ENCODE results near the gene TMTC4. TPM values are rescaled to one million over a fixed set of nuclear protein-coding genes. Genes with fewer than 3 reads are reported as not detected.

TMTC4 gene
- total RNA-seq, 1 donor from 2014 or later: 59.4 TPM

- Histone ChIP-seq H3K36me3 (no peaks in the 10 kb centered on the region), H3K79me2 (ENCODE audit: low read depth) (no peaks in the 10 kb centered on the region), H3K9me3 (ENCODE audit: low read depth) (no peaks in the 10 kb centered on the region), H3K27me3 (no peaks in the 10 kb centered on the region), H3K27ac (no peak overlapping the region), H3K4me3 (no peak overlapping the region), H2AFZ (replicated peaks) (no peak overlapping the region), H3K4me1 (no peaks in the 10 kb centered on the region), H3K9ac (no peak overlapping the region), H4K20me1 (ENCODE audit: low read depth) (no peaks in the 10 kb centered on the region), H3K4me2 (no peak overlapping the region), H3F3A (ENCODE audit: low read depth) (no peaks in the 10 kb centered on the region)
- no peak overlapping the region for H3K4me3 Mint-ChIP-seq
- peaks cover 4% of the 10 kb centered on the region for H3K27me3 Mint-ChIP-seq (ENCODE audit: insufficient read depth, low read depth)
- no peak for DNase-seq (ENCODE audit: low spot score)
- peaks cover 3% of the 10 kb centered on the region for H3K4me1 Mint-ChIP-seq
- peaks cover 46% of the 10 kb centered on the region for H3K36me3 Mint-ChIP-seq
- no peaks in the 10 kb centered on the region for H3K9me3 Mint-ChIP-seq
- H3K27ac Mint-ChIP-seq: no peak overlapping the region
- TF ChIP-seq EZH2 (IDR thresholded peaks at IDR 0.05) (no peak), EZH2phosphoT487 (IDR thresholded peaks at IDR 0.05) (no peak)
- TF ChIP-seq, protein P1, sequence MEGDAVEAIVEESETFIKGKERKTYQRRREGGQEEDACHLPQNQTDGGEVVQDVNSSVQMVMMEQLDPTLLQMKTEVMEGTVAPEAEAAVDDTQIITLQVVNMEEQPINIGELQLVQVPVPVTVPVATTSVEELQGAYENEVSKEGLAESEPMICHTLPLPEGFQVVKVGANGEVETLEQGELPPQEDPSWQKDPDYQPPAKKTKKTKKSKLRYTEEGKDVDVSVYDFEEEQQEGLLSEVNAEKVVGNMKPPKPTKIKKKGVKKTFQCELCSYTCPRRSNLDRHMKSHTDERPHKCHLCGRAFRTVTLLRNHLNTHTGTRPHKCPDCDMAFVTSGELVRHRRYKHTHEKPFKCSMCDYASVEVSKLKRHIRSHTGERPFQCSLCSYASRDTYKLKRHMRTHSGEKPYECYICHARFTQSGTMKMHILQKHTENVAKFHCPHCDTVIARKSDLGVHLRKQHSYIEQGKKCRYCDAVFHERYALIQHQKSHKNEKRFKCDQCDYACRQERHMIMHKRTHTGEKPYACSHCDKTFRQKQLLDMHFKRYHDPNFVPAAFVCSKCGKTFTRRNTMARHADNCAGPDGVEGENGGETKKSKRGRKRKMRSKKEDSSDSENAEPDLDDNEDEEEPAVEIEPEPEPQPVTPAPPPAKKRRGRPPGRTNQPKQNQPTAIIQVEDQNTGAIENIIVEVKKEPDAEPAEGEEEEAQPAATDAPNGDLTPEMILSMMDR (IDR thresholded peaks at IDR 0.05): no peak
These were observed 12.0 kb downstream of the TMTC4 start for GRCh38 chr13:100662468-100663211.

DNA sequence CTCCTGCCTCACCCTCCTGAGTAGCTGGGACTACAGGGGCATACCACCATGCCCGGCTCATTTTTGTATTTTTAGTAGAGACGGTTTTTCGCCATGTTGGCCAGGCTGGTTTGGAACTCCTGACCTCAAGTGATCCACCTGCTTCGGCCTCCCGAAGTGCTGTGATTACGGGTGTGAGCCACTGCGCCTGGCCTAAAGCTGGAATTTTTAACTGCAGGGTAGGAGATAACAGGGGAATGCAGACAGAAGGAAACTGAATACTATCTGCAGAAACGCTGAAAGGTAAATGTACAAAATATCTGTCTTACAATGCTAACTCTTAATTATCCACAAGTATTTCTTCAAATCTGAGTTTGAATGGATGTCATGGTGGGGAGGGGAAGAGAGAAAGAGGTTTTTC is 13.8 kb downstream of the TMTC4 start:
- Histone ChIP-seq H3K9me3 (ENCODE audit: low read depth) (no peaks in the 10 kb centered on the region), H3F3A (ENCODE audit: low read depth) (no peaks in the 10 kb centered on the region), H3K4me3 (no peak overlapping the region), H3K27ac (no peak overlapping the region), H3K4me2 (no peak overlapping the region), H3K4me1 (no peaks in the 10 kb centered on the region), H4K20me1 (ENCODE audit: low read depth) (no peaks in the 10 kb centered on the region), H3K36me3 (no peaks in the 10 kb centered on the region), H2AFZ (replicated peaks) (no peak overlapping the region), H3K9ac (no peak overlapping the region), H3K79me2 (ENCODE audit: low read depth) (no peaks in the 10 kb centered on the region), H3K27me3 (no peaks in the 10 kb centered on the region)
- H3K4me1 Mint-ChIP-seq: peaks cover 3% of the 10 kb centered on the region
- no peaks in the 10 kb centered on the region for H3K9me3 Mint-ChIP-seq
- TF ChIP-seq, protein P1 (IDR thresholded peaks at IDR 0.05): no peak
- TF ChIP-seq EZH2phosphoT487 (IDR thresholded peaks at IDR 0.05) (no peak), EZH2 (IDR thresholded peaks at IDR 0.05) (no peak)
- no peak overlapping the region for H3K4me3 Mint-ChIP-seq
- no peak for DNase-seq (ENCODE audit: low spot score)
- peaks cover 45% of the 10 kb centered on the region for H3K36me3 Mint-ChIP-seq
- H3K27ac Mint-ChIP-seq: no peak overlapping the region
- H3K27me3 Mint-ChIP-seq (ENCODE audit: insufficient read depth, low read depth): peaks cover 4% of the 10 kb centered on the region

- Histone ChIP-seq H3K9ac (no peak overlapping the region), H3K9me3 (ENCODE audit: low read depth) (no peaks in the 10 kb centered on the region), H3K79me2 (ENCODE audit: low read depth) (no peaks in the 10 kb centered on the region), H2AFZ (replicated peaks) (no peak overlapping the region), H3F3A (ENCODE audit: low read depth) (no peaks in the 10 kb centered on the region), H3K27ac (no peak overlapping the region), H3K36me3 (peaks cover under 1% of the 10 kb centered on the region), H3K27me3 (no peaks in the 10 kb centered on the region), H4K20me1 (ENCODE audit: low read depth) (no peaks in the 10 kb centered on the region), H3K4me3 (no peak overlapping the region), H3K4me1 (no peaks in the 10 kb centered on the region), H3K4me2 (no peak overlapping the region)
- TF ChIP-seq EZH2 (IDR thresholded peaks at IDR 0.05): no peak
- TF ChIP-seq, protein P1 (IDR thresholded peaks at IDR 0.05): peak; percentile 9
- TF ChIP-seq EZH2phosphoT487 (IDR thresholded peaks at IDR 0.05): no peak
- Mint-ChIP-seq H3K27ac (no peak overlapping the region), H3K4me3 (no peak overlapping the region), H3K4me1 (peaks cover 3% of the 10 kb centered on the region), H3K27me3 (ENCODE audit: insufficient read depth, low read depth) (peaks cover 4% of the 10 kb centered on the region), H3K36me3 (peaks cover 46% of the 10 kb centered on the region), H3K9me3 (no peaks in the 10 kb centered on the region)
- DNase-seq (ENCODE audit: low spot score): no peak
These were observed 15.0 kb downstream of the TMTC4 start for GRCh38 chr13:100659578-100659977.
